IMR-90 (cell line): ENCODE data around the gene CDC45.

ENCODE experiments used
- BHLHE40 ChIP-seq: fragments of 150-350 bp; IDR thresholded peaks from 2 replicates; pipeline ENCODE4 v1.6.1; 2016; ENCODE audit warnings: mild to moderate bottlenecking, low read depth, low read length
- CEBPB ChIP-seq: IDR thresholded peaks from 2 replicates; pipeline ENCODE4 v1.6.1; 2012; ENCODE audit warnings: low read depth, low read length, improper control_type of control experiment
- ELK1 ChIP-seq: fragments of 150-350 bp; IDR thresholded peaks from 2 replicates; pipeline ENCODE4 v1.6.1; 2016; ENCODE audit warnings: low read depth, mild to moderate bottlenecking, low read length, moderate library complexity, borderline replicate concordance
- FOS ChIP-seq: fragments of 150-350 bp; IDR thresholded peaks from 2 replicates; pipeline ENCODE4 v1.6.1; 2016; ENCODE audit warnings: low read depth, low read length
- MAFK ChIP-seq: IDR thresholded peaks from 2 replicates; pipeline ENCODE4 v1.6.1; 2012; ENCODE audit warnings: low read depth, low read length, improper control_type of control experiment
- MAZ ChIP-seq: IDR thresholded peaks from 2 replicates; pipeline ENCODE4 v1.6.1; 2012; ENCODE audit warnings: low read depth, mild to moderate bottlenecking, low read length, improper control_type of control experiment, moderate library complexity, borderline replicate concordance
- MXI1 ChIP-seq: IDR thresholded peaks from 2 replicates; pipeline ENCODE4 v1.6.1; 2012; ENCODE audit warnings: low read depth, mild to moderate bottlenecking, low read length, moderate library complexity, borderline replicate concordance
- NFE2L2 ChIP-seq: fragments of 150-350 bp; IDR thresholded peaks from 2 replicates; pipeline ENCODE4 v1.6.1; 2016; ENCODE audit warnings: low read depth, mild to moderate bottlenecking, low read length
- POLR2A ChIP-seq: IDR thresholded peaks from 2 replicates; pipeline ENCODE4 v1.6.1; 2012; ENCODE audit warnings: mild to moderate bottlenecking, low read depth, low read length
- RAD21 ChIP-seq: IDR thresholded peaks from 2 replicates; pipeline ENCODE4 v1.6.1; 2012; ENCODE audit warnings: low read length, improper control_type of control experiment
- RFX5 ChIP-seq: IDR thresholded peaks from 2 replicates; pipeline ENCODE4 v1.8.0; 2012; ENCODE audit warnings: low read depth, mild to moderate bottlenecking, low read length, moderate library complexity
- SMC3 ChIP-seq: fragments of 150-350 bp; IDR thresholded peaks from 2 replicates; pipeline ENCODE4 v1.6.1; 2016; ENCODE audit warnings: low read depth, mild to moderate bottlenecking, antibody characterized with exemption, low read length, moderate library complexity
- USF2 ChIP-seq: fragments of 150-350 bp; IDR thresholded peaks from 2 replicates; pipeline ENCODE4 v1.6.1; 2017; ENCODE audit warnings: mild to moderate bottlenecking, antibody characterized with exemption, low read length, low read depth
- TF ChIP-seq, protein P1 (sequence below): conservative IDR thresholded peaks from 2 replicates; pipeline ENCODE4 v1.5.1; 2012; ENCODE audit warnings: mild to moderate bottlenecking, low read depth, low read length, improper control_type of control experiment

- TF ChIP-seq, protein P1, sequence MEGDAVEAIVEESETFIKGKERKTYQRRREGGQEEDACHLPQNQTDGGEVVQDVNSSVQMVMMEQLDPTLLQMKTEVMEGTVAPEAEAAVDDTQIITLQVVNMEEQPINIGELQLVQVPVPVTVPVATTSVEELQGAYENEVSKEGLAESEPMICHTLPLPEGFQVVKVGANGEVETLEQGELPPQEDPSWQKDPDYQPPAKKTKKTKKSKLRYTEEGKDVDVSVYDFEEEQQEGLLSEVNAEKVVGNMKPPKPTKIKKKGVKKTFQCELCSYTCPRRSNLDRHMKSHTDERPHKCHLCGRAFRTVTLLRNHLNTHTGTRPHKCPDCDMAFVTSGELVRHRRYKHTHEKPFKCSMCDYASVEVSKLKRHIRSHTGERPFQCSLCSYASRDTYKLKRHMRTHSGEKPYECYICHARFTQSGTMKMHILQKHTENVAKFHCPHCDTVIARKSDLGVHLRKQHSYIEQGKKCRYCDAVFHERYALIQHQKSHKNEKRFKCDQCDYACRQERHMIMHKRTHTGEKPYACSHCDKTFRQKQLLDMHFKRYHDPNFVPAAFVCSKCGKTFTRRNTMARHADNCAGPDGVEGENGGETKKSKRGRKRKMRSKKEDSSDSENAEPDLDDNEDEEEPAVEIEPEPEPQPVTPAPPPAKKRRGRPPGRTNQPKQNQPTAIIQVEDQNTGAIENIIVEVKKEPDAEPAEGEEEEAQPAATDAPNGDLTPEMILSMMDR, result no peak
- TF ChIP-seq RFX5 (no peak), CEBPB (no peak), POLR2A (no peak), RAD21 (no peak), ELK1 (no peak), MAZ (no peak), FOS (no peak), USF2 (no peak), BHLHE40 (no peak), MAFK (no peak), NFE2L2 (no peak), MXI1 (no peak), SMC3 (no peak)
These were observed 45.3 kb upstream of the CDC45 start for GRCh38 chr22:19434401-19434800.
